Aortic smooth muscle cell (primary cell): Measurements from ENCODE around the gene KIR3DL3. TPM values are rescaled to one million over a fixed set of nuclear protein-coding genes. Genes with fewer than 3 reads are reported as not detected.

ENCODE experiments used
- total RNA-seq: library from RNA; depleted of rRNA; stranded (reverse); fragments of >200 nt; gene quantifications from 2 replicates; pipeline ENCODE4 v1.2.3, GENCODE V29; 2014

Gene KIR3DL3
- total RNA-seq = not detected in 2 replicates

GRCh38 chr19:54724142-54724541 lies at the start of gene KIR3DL3:
KIR3DL3 (plus strand) TSS chr19:54724442; CDS start chr19:54724497, 55 bp downstream.

DNA sequence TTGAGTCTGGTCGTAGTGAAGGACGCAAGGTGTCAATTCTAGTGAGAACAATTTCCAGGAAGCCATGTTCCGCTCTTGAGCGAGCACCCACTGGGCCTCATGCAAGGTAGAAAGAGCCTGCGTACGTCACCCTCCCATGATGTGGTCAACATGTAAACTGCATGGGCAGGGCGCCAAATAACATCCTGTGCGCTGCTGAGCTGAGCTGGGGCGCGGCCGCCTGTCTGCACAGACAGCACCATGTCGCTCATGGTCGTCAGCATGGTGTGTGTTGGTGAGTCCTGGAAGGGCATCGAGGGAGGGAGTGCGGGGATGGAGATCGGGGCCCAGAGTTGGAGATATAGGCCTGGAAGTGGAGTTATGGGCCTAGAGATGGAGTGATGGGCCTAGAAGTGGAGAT lies 14.1 kb downstream of the KIR3DL3 start, which contains the start of gene KIR2DL3:
Gene KIR2DL3 (plus strand): TSS at position 208 of the 400 bp plus-strand sequence. CDS start 33 bp downstream, at position 241.

GRCh38 chr19:54769646-54770045 lies 45.4 kb downstream of the KIR3DL3 start, which contains the start of gene KIR2DL1:
KIR2DL1 (plus strand) TSS chr19:54769793; CDS start chr19:54769851, 58 bp downstream.

Other genes with a start within 250 kb of the KIR3DL3 start
- not detected in 2 replicates for gene LAIR2, start 221.6 kb upstream of the KIR3DL3 start, total RNA-seq
- gene LILRA2, start 150.7 kb upstream of the KIR3DL3 start, total RNA-seq = not detected in 2 replicates
- not detected in 2 replicates for gene LILRA1, start 130.8 kb upstream of the KIR3DL3 start, total RNA-seq
- gene LILRB1, start 94.0 kb upstream of the KIR3DL3 start, total RNA-seq = not detected in 2 replicates
- not detected in 2 replicates for gene LILRB4, start 61.5 kb upstream of the KIR3DL3 start, total RNA-seq
- gene KIR2DL3, start 14.1 kb downstream of the KIR3DL3 start, total RNA-seq = not detected in 2 replicates
- not detected in 2 replicates for gene KIR2DL1, start 45.4 kb downstream of the KIR3DL3 start, total RNA-seq
- gene KIR2DL4, start 79.2 kb downstream of the KIR3DL3 start, total RNA-seq = not detected in 2 replicates
- gene KIR3DL1, start 92.0 kb downstream of the KIR3DL3 start, total RNA-seq = not detected in 2 replicates
- not detected in 2 replicates for gene KIR2DS4, start 108.2 kb downstream of the KIR3DL3 start, total RNA-seq
- gene KIR3DL2, start 126.0 kb downstream of the KIR3DL3 start, total RNA-seq = not detected in 2 replicates
- gene FCAR, start 149.8 kb downstream of the KIR3DL3 start, total RNA-seq = not detected in 2 replicates
- gene NCR1, start 181.7 kb downstream of the KIR3DL3 start, total RNA-seq = not detected in 2 replicates
- not detected in 2 replicates for gene NLRP7, start 223.1 kb downstream of the KIR3DL3 start, total RNA-seq
- gene NLRP2, start 241.9 kb downstream of the KIR3DL3 start, total RNA-seq = 0.13 TPM in 1 of 2 replicates, not detected in the other